OCI-LY7 (cell line): ENCODE measurements around the gene CD3E. TPM values are rescaled to one million over a fixed set of nuclear protein-coding genes. Genes with fewer than 3 reads are reported as not detected.

Experiments
- BruUV-seq: library from RNA; stranded (reverse); fragments of 400-500 nt; replicated peaks from 2 replicates; lab custom pipeline; 2021; lab: Mats Ljungman, UMichigan
- CTCF ChIA-PET: fragments of 300-600 bp; sonication (Branson Sonifier 250); formaldehyde crosslinking; loops from one replicate; lab custom pipeline; 2022; ENCODE audit warnings: antibody characterized with exemption; ENCODE audit not compliant: unreplicated experiment; lab: Charles Lee
- POLR2A ChIA-PET: fragments of 300-600 bp; sonication (Branson Sonifier 250); formaldehyde crosslinking; loops from one replicate; lab custom pipeline; 2022; ENCODE audit warnings: antibody characterized with exemption; lab: Charles Lee
- DNase-seq: peaks from one replicate; pipeline ENCODE4 v3.0.0-alpha.2; 2015; ENCODE audit warnings: low spot score
- H2AFZ ChIP-seq: fragments of 200-600 bp; sonication (generic), shearing (Covaris generic); 2 replicates; pipeline ENCODE4 v1.6.1; 2014; ENCODE audit warnings: mild to moderate bottlenecking, antibody characterized with exemption, low read length, moderate library complexity
- H3K27ac ChIP-seq: fragments of 200-600 bp; sonication (generic); 2 replicates; pipeline ENCODE4 v1.5.1; 2014; ENCODE audit warnings: mixed run types, low read depth, mild to moderate bottlenecking, moderate library complexity, low read length, inconsistent platforms; ENCODE audit not compliant: poor library complexity, severe bottlenecking
- H3K36me3 ChIP-seq: fragments of 200-600 bp; sonication (generic); 2 replicates; pipeline ENCODE4 v1.6.1; 2014; ENCODE audit warnings: mild to moderate bottlenecking, antibody characterized with exemption, low read length, moderate library complexity, mixed read lengths; ENCODE audit not compliant: insufficient read depth
- H3K4me1 ChIP-seq: fragments of 200-600 bp; sonication (generic); 2 replicates; pipeline ENCODE4 v1.5.1; 2014; ENCODE audit warnings: mild to moderate bottlenecking, low read length; ENCODE audit not compliant: insufficient read depth, poor library complexity, severe bottlenecking
- H3K4me2 ChIP-seq: fragments of 200-600 bp; sonication (generic); 2 replicates; pipeline ENCODE4 v1.6.1; 2014; ENCODE audit warnings: mild to moderate bottlenecking, low read length
- H3K4me3 ChIP-seq: fragments of 200-600 bp; sonication (generic); 2 replicates; pipeline ENCODE4 v1.5.1; 2014; ENCODE audit warnings: mild to moderate bottlenecking, low read depth, low read length; ENCODE audit not compliant: poor library complexity, severe bottlenecking
- H3K79me2 ChIP-seq: fragments of 200-600 bp; sonication (generic); 2 replicates; pipeline ENCODE4 v1.6.1; 2016; ENCODE audit warnings: low read depth, mild to moderate bottlenecking, low read length, moderate library complexity, mixed read lengths; ENCODE audit not compliant: insufficient read depth
- H3K9me2 ChIP-seq: fragments of 200-600 bp; sonication (generic); 2 replicates; pipeline ENCODE4 v1.6.1; 2016; ENCODE audit warnings: mild to moderate bottlenecking, low read length, mixed read lengths; ENCODE audit not compliant: insufficient read depth
- H3K9me3 ChIP-seq: fragments of 200-600 bp; sonication (generic); 2 replicates; pipeline ENCODE4 v1.6.1; 2014; ENCODE audit warnings: mild to moderate bottlenecking, mixed run types, low read length, mixed read lengths
- H4K20me1 ChIP-seq: fragments of 200-600 bp; sonication (generic); 2 replicates; pipeline ENCODE4 v1.6.1; 2014; ENCODE audit warnings: mild to moderate bottlenecking, antibody characterized with exemption, low read length, moderate library complexity, mixed read lengths; ENCODE audit not compliant: insufficient read depth
- EZH2phosphoT487 ChIP-seq: fragments of 200-600 bp; sonication (generic); IDR thresholded peaks from 2 replicates; pipeline ENCODE4 v1.6.1; 2018; ENCODE audit warnings: low read depth, borderline replicate concordance, mild to moderate bottlenecking, mixed run types, antibody characterized with exemption, low read length, moderate library complexity, mixed read lengths
- intact Hi-C: fragments of 100-400 bp; cut with micrococcal nuclease; formaldehyde crosslinking; loops from one replicate; pipeline ENCODE4 v1.10.0; 2022; ENCODE audit not compliant: unreplicated experiment
- total RNA-seq, 2 experiments: library from RNA; depleted of rRNA in 1 of 2; stranded (reverse); fragments of >200 nt in 1 of 2; shearing (Covaris generic) in 1 of 2; gene quantifications; 2 replicates each; pipeline ENCODE4 v1.2.3, GENCODE V29; 2014 to 2022
- TF ChIP-seq, protein P1 (sequence below): fragments of 200-600 bp; sonication (generic); conservative IDR thresholded peaks from 2 replicates; pipeline ENCODE4 v1.5.1; 2014; ENCODE audit warnings: mild to moderate bottlenecking, antibody characterized with exemption, low read length, moderate library complexity, mixed read lengths

CD3E gene
- total RNA-seq, 2 experiments from 2014 or later = 1.7 TPM; not detected in 1

DNA sequence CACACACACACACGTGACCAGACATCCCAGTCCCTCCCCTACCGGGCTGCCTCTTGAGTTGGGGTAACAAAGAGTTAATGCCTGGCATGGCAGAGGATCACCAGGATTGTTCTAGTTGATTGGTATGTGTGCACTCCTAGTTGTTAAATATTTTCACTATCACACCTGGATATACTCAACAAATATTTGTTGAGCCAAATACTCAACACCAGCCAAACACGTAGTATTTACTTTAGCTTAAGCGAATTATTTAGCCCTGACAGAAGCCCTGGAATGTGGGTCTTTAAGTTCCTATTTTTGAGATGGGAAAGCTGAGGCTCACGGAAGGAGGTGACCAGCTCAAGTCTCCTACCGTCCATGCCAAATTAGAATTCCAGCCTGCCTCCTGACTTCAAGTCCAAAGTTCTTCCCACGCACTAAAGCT is 10.5 kb downstream of the CD3E start:
- ChIA-PET CTCF (interaction anchor here (1.8 kb wide), 1 partner anchor 19 kb away, joined by 5 read pairs; no protein-coding TSS in a partner anchor), POLR2A (interaction anchor here (0.8 to 1.3 kb wide), 3 partner anchors 11 to 175 kb away, joined by 3 to 4 read pairs (median 3); no protein-coding TSS in a partner anchor)
- Histone ChIP-seq H3K27ac (peak overlapping the region; percentile 99), H3K9me2 (no peaks in the 10 kb centered on the region), H2AFZ (peak overlapping the region; percentile 43; the same call in 1 of the 2 replicates), H4K20me1 (no peaks in the 10 kb centered on the region), H3K4me3 (peak overlapping the region; percentile 66), H3K79me2 (no peaks in the 10 kb centered on the region), H3K4me1 (peaks cover 93% of the 10 kb centered on the region), H3K4me2 (peak overlapping the region; percentile 92), H3K36me3 (no peaks in the 10 kb centered on the region), H3K9me3 (peaks cover 13% of the 10 kb centered on the region; the same call in 1 of the 2 replicates)
- no peak for TF ChIP-seq EZH2phosphoT487
- TF ChIP-seq, protein P1, sequence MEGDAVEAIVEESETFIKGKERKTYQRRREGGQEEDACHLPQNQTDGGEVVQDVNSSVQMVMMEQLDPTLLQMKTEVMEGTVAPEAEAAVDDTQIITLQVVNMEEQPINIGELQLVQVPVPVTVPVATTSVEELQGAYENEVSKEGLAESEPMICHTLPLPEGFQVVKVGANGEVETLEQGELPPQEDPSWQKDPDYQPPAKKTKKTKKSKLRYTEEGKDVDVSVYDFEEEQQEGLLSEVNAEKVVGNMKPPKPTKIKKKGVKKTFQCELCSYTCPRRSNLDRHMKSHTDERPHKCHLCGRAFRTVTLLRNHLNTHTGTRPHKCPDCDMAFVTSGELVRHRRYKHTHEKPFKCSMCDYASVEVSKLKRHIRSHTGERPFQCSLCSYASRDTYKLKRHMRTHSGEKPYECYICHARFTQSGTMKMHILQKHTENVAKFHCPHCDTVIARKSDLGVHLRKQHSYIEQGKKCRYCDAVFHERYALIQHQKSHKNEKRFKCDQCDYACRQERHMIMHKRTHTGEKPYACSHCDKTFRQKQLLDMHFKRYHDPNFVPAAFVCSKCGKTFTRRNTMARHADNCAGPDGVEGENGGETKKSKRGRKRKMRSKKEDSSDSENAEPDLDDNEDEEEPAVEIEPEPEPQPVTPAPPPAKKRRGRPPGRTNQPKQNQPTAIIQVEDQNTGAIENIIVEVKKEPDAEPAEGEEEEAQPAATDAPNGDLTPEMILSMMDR = no peak
- no peak for DNase-seq
- BruUV-seq = TSS peak; percentile 85
- intact Hi-C loops = no loop called here

DNA sequence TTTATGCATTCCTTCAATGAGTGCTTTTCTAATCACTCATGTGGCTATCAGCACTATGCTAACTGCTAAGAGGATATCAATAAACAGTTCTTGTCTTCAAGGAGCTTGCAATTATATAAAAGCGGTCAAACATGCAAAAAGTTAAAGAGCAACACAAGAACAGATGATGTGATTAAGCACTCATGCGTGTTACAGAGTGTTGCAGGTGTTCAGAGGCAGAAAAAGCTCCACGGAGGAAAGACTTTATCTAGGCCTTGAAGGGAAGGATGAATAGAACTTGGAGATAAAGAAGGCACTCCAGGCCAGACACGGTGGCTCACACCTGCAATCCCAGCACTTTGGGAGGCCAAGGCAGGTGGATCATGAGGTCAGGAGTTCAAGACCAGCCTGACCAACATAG is 13.6 kb downstream of the CD3E start:
- no peaks in the 10 kb centered on the region for H3K79me2 ChIP-seq
- peak overlapping the region; percentile 18 for H3K4me2 ChIP-seq
- H2AFZ ChIP-seq = peak overlapping the region; percentile 27; the same call in 1 of the 2 replicates
- H3K4me3 ChIP-seq = peak overlapping the region; percentile 12
- BruUV-seq = no TSS peak
- H3K9me2 ChIP-seq = no peaks in the 10 kb centered on the region
- H3K4me1 ChIP-seq = peaks cover 81% of the 10 kb centered on the region
- no peaks in the 10 kb centered on the region for H3K36me3 ChIP-seq
- no peaks in the 10 kb centered on the region for H4K20me1 ChIP-seq
- peak; percentile 84 for DNase-seq
- intact Hi-C loops = no loop called here
- TF ChIP-seq EZH2phosphoT487 = no peak
- TF ChIP-seq, protein P1 = no peak
- CTCF ChIA-PET = no interaction called here
- H3K9me3 ChIP-seq = peaks cover 13% of the 10 kb centered on the region; the same call in 1 of the 2 replicates
- H3K27ac ChIP-seq = peak overlapping the region; percentile 99
- POLR2A ChIA-PET = interaction anchor here (0.6 to 1.3 kb wide), 3 partner anchors 9 to 551 kb away, joined by 3 read pairs; no protein-coding TSS in a partner anchor
